Measurements from ENCODE around the gene USP24. TPM values are rescaled to one million over a fixed set of nuclear protein-coding genes. Genes with fewer than 3 reads are reported as not detected.
A peak's percentile ranks its signal among the peaks of the same experiment; 100 is the strongest.

Gene USP24
- total RNA-seq, 5 donors from 2014 or later (not counting 1 experiment from before 2014, with no cell fraction given): 58.9 to 90.7 (median 64.0) TPM

DNA sequence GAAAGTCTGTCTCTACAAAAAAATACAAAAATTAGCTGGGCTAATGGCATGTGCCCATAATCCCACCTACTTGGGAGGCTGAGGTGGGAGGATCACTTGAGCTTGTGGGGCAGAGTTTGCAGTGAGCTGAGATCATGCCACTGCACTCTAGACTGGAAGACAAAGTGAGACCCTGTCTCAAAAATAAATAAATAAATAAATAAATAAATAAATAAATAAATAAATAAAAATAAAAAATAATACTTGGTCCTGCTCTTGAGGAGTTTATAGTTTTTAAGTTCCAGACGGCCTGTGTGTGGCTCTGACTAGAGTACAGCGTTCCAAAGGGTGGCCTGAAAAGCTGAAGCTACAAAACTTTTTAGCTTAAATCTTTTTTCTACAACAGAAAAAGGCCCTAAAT lies 140.7 kb downstream of the USP24 start:
- Mint-ChIP-seq H3K9me3 (no peaks in the 10 kb centered on the region), H3K36me3 (peaks cover 75% of the 10 kb centered on the region), H3K4me1 (no peaks in the 10 kb centered on the region), H3K4me3 (no peak overlapping the region), H3K27ac (no peak overlapping the region), H3K27me3 (no peaks in the 10 kb centered on the region)
- ATAC-seq (replicated peaks in 1 of 4): no peak
- ChIA-PET CTCF (no interaction called here), POLR2A (no interaction called here)
- Histone ChIP-seq H3K9me3 (no peaks in the 10 kb centered on the region), H3K27ac (ENCODE audit: low read length) (no peak overlapping the region), H3K4me3 (ENCODE audit: control insufficient read depth in 1 of 2, extremely low read depth in 1 of 2, low read length in 1 of 2) (no peak overlapping the region), H3K36me3 (ENCODE audit: control insufficient read depth in 2 of 2, extremely low read depth in 1 of 2, insufficient read depth in 1 of 2, low read length in 1 of 2) (peaks cover 10 to 96% of the 10 kb centered on the region in 2 donors), H3K4me1 (ENCODE audit: control insufficient read depth in 1 of 2, extremely low read depth in 1 of 2, insufficient read depth in 2 of 2, low read length in 2 of 2) (no peaks in the 10 kb centered on the region), H3K27me3 (replicated peaks in 1 of 2; ENCODE audit: control insufficient read depth in 2 of 2, extremely low read depth in 1 of 2, insufficient read depth in 2 of 2, low read length in 1 of 2) (no peaks in the 10 kb centered on the region)
- no CpG with 5 or more reads among the region's 2 CpGs for WGBS (ENCODE audit: insufficient coverage)
- no peak for DNase-seq

- no peaks in the 10 kb centered on the region for H3K27me3 ChIP-seq (replicated peaks in 1 of 2; ENCODE audit: control insufficient read depth in 2 of 2, extremely low read depth in 1 of 2, insufficient read depth in 2 of 2, low read length in 1 of 2)
- no peaks in the 10 kb centered on the region for H3K9me3 ChIP-seq
- DNase-seq (no peak), ATAC-seq (replicated peaks in 1 of 4) (no peak)
- Mint-ChIP-seq H3K36me3 (peaks cover 78% of the 10 kb centered on the region), H3K9me3 (no peaks in the 10 kb centered on the region), H3K27me3 (no peaks in the 10 kb centered on the region), H3K27ac (peak overlapping the region in 1 of 2 donors; percentile 44), H3K4me1 (no peaks in the 10 kb centered on the region), H3K4me3 (no peak overlapping the region)
- WGBS (ENCODE audit: insufficient coverage): no CpG with 5 or more reads among the region's 3 CpGs
- ChIA-PET POLR2A (no interaction called here), CTCF (no interaction called here)
- H3K36me3 ChIP-seq (ENCODE audit: control insufficient read depth in 2 of 2, extremely low read depth in 1 of 2, insufficient read depth in 1 of 2, low read length in 1 of 2): peaks cover 14 to 96% of the 10 kb centered on the region in 2 donors
- no peaks in the 10 kb centered on the region for H3K4me1 ChIP-seq (ENCODE audit: control insufficient read depth in 1 of 2, extremely low read depth in 1 of 2, insufficient read depth in 2 of 2, low read length in 2 of 2)
- H3K4me3 ChIP-seq (ENCODE audit: control insufficient read depth in 1 of 2, extremely low read depth in 1 of 2, low read length in 1 of 2): no peak overlapping the region
- H3K27ac ChIP-seq (ENCODE audit: low read length): no peak overlapping the region
Measured at GRCh38 chr1:55073187-55073916, 141.8 kb downstream of the USP24 start.

- H3K36me3 ChIP-seq (ENCODE audit: control insufficient read depth in 2 of 2, extremely low read depth in 1 of 2, insufficient read depth in 1 of 2, low read length in 1 of 2): peaks cover 18 to 90% of the 10 kb centered on the region in 2 donors
- no peaks in the 10 kb centered on the region for H3K27me3 ChIP-seq (replicated peaks in 1 of 2; ENCODE audit: control insufficient read depth in 2 of 2, extremely low read depth in 1 of 2, insufficient read depth in 2 of 2, low read length in 1 of 2)
- POLR2A ChIA-PET: no interaction called here
- CTCF ChIA-PET: interaction anchor here in 1 of 2 donors (0.6 kb wide), 1 partner anchor 17 kb away, joined by 3 read pairs; no protein-coding TSS in a partner anchor
- Mint-ChIP-seq H3K27me3 (no peaks in the 10 kb centered on the region), H3K4me3 (no peak overlapping the region), H3K9me3 (no peaks in the 10 kb centered on the region), H3K4me1 (no peaks in the 10 kb centered on the region), H3K36me3 (peaks cover 74% of the 10 kb centered on the region), H3K27ac (peak overlapping the region in 1 of 2 donors; percentile 2)
- no peaks in the 10 kb centered on the region for H3K4me1 ChIP-seq (ENCODE audit: control insufficient read depth in 1 of 2, extremely low read depth in 1 of 2, insufficient read depth in 2 of 2, low read length in 2 of 2)
- no peak overlapping the region for H3K4me3 ChIP-seq (ENCODE audit: control insufficient read depth in 1 of 2, extremely low read depth in 1 of 2, low read length in 1 of 2)
- no peak for DNase-seq
- 85% methylated on average over 6 of the region's 8 CpGs for WGBS (ENCODE audit: insufficient coverage)
- H3K9me3 ChIP-seq: no peaks in the 10 kb centered on the region
- ATAC-seq (replicated peaks in 1 of 4): no peak
- H3K27ac ChIP-seq (ENCODE audit: low read length): no peak overlapping the region
Measured at GRCh38 chr1:55071477-55071876, 143.7 kb downstream of the USP24 start.

GRCh38 chr1:55070293-55071164 lies 144.6 kb downstream of the USP24 start:
- H3K36me3 ChIP-seq (ENCODE audit: control insufficient read depth in 2 of 2, extremely low read depth in 1 of 2, insufficient read depth in 1 of 2, low read length in 1 of 2): peaks cover 18 to 82% of the 10 kb centered on the region in 2 donors
- POLR2A ChIA-PET: no interaction called here

DNA sequence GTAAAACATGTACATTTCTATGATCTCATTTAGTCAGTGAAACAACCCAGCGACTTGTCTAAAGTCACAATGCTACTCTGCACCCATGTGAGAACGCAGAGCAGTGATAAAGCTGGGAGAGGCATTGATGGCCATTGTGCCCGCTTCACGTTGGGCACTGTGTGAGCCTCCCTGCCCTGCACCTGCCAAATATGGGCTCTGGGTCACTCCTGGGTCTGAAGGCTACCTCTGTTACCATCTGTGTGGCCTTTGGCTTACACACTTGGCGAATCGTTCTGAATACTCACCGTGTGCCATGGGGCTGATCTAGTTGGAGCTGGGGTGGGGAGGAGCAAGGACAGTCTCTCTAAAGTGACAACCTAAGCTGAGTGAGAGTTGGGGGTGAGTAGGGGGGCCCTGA lies 145.9 kb downstream of the USP24 start:
- no peaks in the 10 kb centered on the region for H3K27me3 ChIP-seq (replicated peaks in 1 of 2; ENCODE audit: control insufficient read depth in 2 of 2, extremely low read depth in 1 of 2, insufficient read depth in 2 of 2, low read length in 1 of 2)
- H3K4me3 Mint-ChIP-seq: no peak overlapping the region
- H3K9me3 Mint-ChIP-seq: no peaks in the 10 kb centered on the region
- ATAC-seq (replicated peaks in 1 of 4) (no peak), DNase-seq (no peak)
- no peak overlapping the region for H3K4me3 ChIP-seq (ENCODE audit: control insufficient read depth in 1 of 2, extremely low read depth in 1 of 2, low read length in 1 of 2)
- peaks cover 62% of the 10 kb centered on the region for H3K36me3 Mint-ChIP-seq
- H3K36me3 ChIP-seq (ENCODE audit: control insufficient read depth in 2 of 2, extremely low read depth in 1 of 2, insufficient read depth in 1 of 2, low read length in 1 of 2): peaks cover 18 to 70% of the 10 kb centered on the region in 2 donors
- WGBS (ENCODE audit: insufficient coverage): 98% methylated on average over 7 of the region's 7 CpGs
- no peaks in the 10 kb centered on the region for H3K4me1 ChIP-seq (ENCODE audit: control insufficient read depth in 1 of 2, extremely low read depth in 1 of 2, insufficient read depth in 2 of 2, low read length in 2 of 2)
- CTCF ChIA-PET: no interaction called here
- peak overlapping the region in 1 of 2 donors; percentile 5 for H3K27ac Mint-ChIP-seq
- no peaks in the 10 kb centered on the region for H3K4me1 Mint-ChIP-seq
- H3K27me3 Mint-ChIP-seq: no peaks in the 10 kb centered on the region
- H3K9me3 ChIP-seq: no peaks in the 10 kb centered on the region
- H3K27ac ChIP-seq (ENCODE audit: low read length): no peak overlapping the region
- POLR2A ChIA-PET: no interaction called here

More at GRCh38 chr1:55070293-55071164, 144.6 kb downstream of the USP24 start:
- Histone ChIP-seq H3K4me3 (ENCODE audit: control insufficient read depth in 1 of 2, extremely low read depth in 1 of 2, low read length in 1 of 2) (no peak overlapping the region), H3K9me3 (no peaks in the 10 kb centered on the region), H3K27me3 (replicated peaks in 1 of 2; ENCODE audit: control insufficient read depth in 2 of 2, extremely low read depth in 1 of 2, insufficient read depth in 2 of 2, low read length in 1 of 2) (no peaks in the 10 kb centered on the region), H3K4me1 (ENCODE audit: control insufficient read depth in 1 of 2, extremely low read depth in 1 of 2, insufficient read depth in 2 of 2, low read length in 2 of 2) (no peaks in the 10 kb centered on the region), H3K27ac (ENCODE audit: low read length) (no peak overlapping the region)
- peak overlapping the region in 1 of 2 donors; percentile 5 for H3K27ac Mint-ChIP-seq
- H3K36me3 Mint-ChIP-seq: peaks cover 68% of the 10 kb centered on the region
- ATAC-seq (replicated peaks in 1 of 4): no peak
- H3K9me3 Mint-ChIP-seq: no peaks in the 10 kb centered on the region
- H3K4me3 Mint-ChIP-seq: no peak overlapping the region
- H3K27me3 Mint-ChIP-seq: no peaks in the 10 kb centered on the region
- CTCF ChIA-PET: interaction anchor here in 1 of 2 donors (0.7 kb wide), 1 partner anchor 9 kb away, joined by 4 read pairs; no protein-coding TSS in a partner anchor
- 97% methylated on average over 15 of the region's 17 CpGs for WGBS (ENCODE audit: insufficient coverage)
- DNase-seq: no peak
- no peaks in the 10 kb centered on the region for H3K4me1 Mint-ChIP-seq

- H3K27ac ChIP-seq (ENCODE audit: low read length): no peak overlapping the region
- H3K9me3 ChIP-seq: no peaks in the 10 kb centered on the region
- Mint-ChIP-seq H3K4me1 (no peaks in the 10 kb centered on the region), H3K27ac (no peak overlapping the region), H3K36me3 (peaks cover 60% of the 10 kb centered on the region), H3K9me3 (no peaks in the 10 kb centered on the region), H3K27me3 (no peaks in the 10 kb centered on the region), H3K4me3 (no peak overlapping the region)
- ATAC-seq (replicated peaks in 1 of 4) (no peak), DNase-seq (no peak)
- no peak overlapping the region for H3K4me3 ChIP-seq (ENCODE audit: control insufficient read depth in 1 of 2, extremely low read depth in 1 of 2, low read length in 1 of 2)
- H3K36me3 ChIP-seq (ENCODE audit: control insufficient read depth in 2 of 2, extremely low read depth in 1 of 2, insufficient read depth in 1 of 2, low read length in 1 of 2): peaks cover 18 to 63% of the 10 kb centered on the region in 2 donors
- ChIA-PET POLR2A (no interaction called here), CTCF (no interaction called here)
- no peaks in the 10 kb centered on the region for H3K4me1 ChIP-seq (ENCODE audit: control insufficient read depth in 1 of 2, extremely low read depth in 1 of 2, insufficient read depth in 2 of 2, low read length in 2 of 2)
- H3K27me3 ChIP-seq (replicated peaks in 1 of 2; ENCODE audit: control insufficient read depth in 2 of 2, extremely low read depth in 1 of 2, insufficient read depth in 2 of 2, low read length in 1 of 2): no peaks in the 10 kb centered on the region
- 99% methylated on average over 9 of the region's 9 CpGs for WGBS (ENCODE audit: insufficient coverage)
Measured at GRCh38 chr1:55068638-55069037, 146.5 kb downstream of the USP24 start.
